Adrenal gland (tissue), 12 donors: ENCODE results near the gene PTPN7. TPM values are rescaled to one million over a fixed set of nuclear protein-coding genes. Genes with fewer than 3 reads are reported as not detected.

Experiments used
- DNase-seq, 7 donors: peaks; one replicate each; pipeline ENCODE4 v3.0.0-alpha.2; 2019 to 2020
- H3K27ac ChIP-seq, 5 donors: fragments of 200-600 bp; sonication (generic) in 4 of 5; 1 replicate in 3 of 5; 2 replicates in 2 of 5; pipeline versions ENCODE4 v1.5.1 to v1.8.0; 2016 to 2020; ENCODE audit warnings: mild to moderate bottlenecking in 1 of 5
- H3K27me3 ChIP-seq: fragments of 200-600 bp; 2 replicates; pipeline ENCODE4 v1.8.0; 2021
- H3K36me3 ChIP-seq, 2 donors: fragments of 200-600 bp; replicated peaks in 1 of 2; 1 replicate in 1 of 2; 2 replicates in 1 of 2; pipeline versions ENCODE4 v1.5.1 to v1.8.0; 2018 to 2022
- H3K4me1 ChIP-seq, 2 donors: fragments of 200-600 bp; replicated peaks in 1 of 2; 1 replicate in 1 of 2; 2 replicates in 1 of 2; pipeline versions ENCODE4 v1.5.1 to v1.8.0; 2018 to 2021
- H3K4me3 ChIP-seq, 4 donors: fragments of 200-600 bp; sonication (generic) in 3 of 4; one replicate each; pipeline ENCODE4 v1.5.1; 2016 to 2018
- H3K9me3 ChIP-seq, 3 donors: fragments of 200-600 bp; sonication (generic) in 1 of 3; replicated peaks in 1 of 3; 1 replicate in 2 of 3; 2 replicates in 1 of 3; pipeline versions ENCODE4 v1.5.1 to v1.8.0; 2016 to 2021
- POLR2A ChIP-seq, 2 donors: fragments of 450-650 bp; IDR thresholded peaks; one replicate each; pipeline ENCODE4 v1.6.1; 2017; ENCODE audit warnings: antibody characterized with exemption in 2 of 2, mild to moderate bottlenecking in 2 of 2, moderate library complexity in 1 of 2
- WGBS, 4 donors: extraction: QIAGEN DNeasy Blood & Tissue Kit in 2 of 4; methylation state at CpG; one replicate each; pipeline versions ENCODE4 v1.1.5 to v1.1.7; 2013 to 2017; 5-methylcytosine and 5-hydroxymethylcytosine counted together
- intact Hi-C, 2 donors: fragments of 100-400 bp; cut with DNase I; formaldehyde crosslinking; loops; one replicate each; pipeline versions ENCODE4 v1.14.1 to v1.15.0; 2022 to 2023
- polyA plus RNA-seq, 3 donors: library from polyadenylated mRNA; stranded (reverse); fragments of 200-250 nt in 2 of 3; fragments of 350-450 nt in 1 of 3; fragmentation: Illumina TruSeq in 1 of 3; extraction: RNeasy Lipid Tissue Mini Kit (QIAGEN cat#74804) in 1 of 3; gene quantifications; one replicate each; pipeline ENCODE4 v1.2.3, GENCODE V29; 2013 to 2014
- total RNA-seq, 9 donors: library from RNA; depleted of rRNA in 4 of 9; stranded (reverse); fragments of >200 nt in 4 of 9; fragments of 120-200 nt in 1 of 9; fragmentation: NEBNext Ultra II Directional in 1 of 9; extraction: Animal tissue kit (Norgen Biotek cat#: 25700) in 1 of 9; gene quantifications; one replicate each; pipeline versions ENCODE4 v1.1.0 to v1.2.4, GENCODE V29; 2013 to 2023
- TF ChIP-seq, protein P1 (sequence below), 6 experiments: fragments of 450-650 bp in 4 of 6; fragments of 200-600 bp in 2 of 6; sonication (generic) in 1 of 6; IDR thresholded peaks; 1 replicate in 5 of 6; 2 replicates in 1 of 6; pipeline versions ENCODE4 v1.5.1 to v1.8.0; 2016 to 2021; ENCODE audit warnings: antibody characterized with exemption in 6 of 6, mild to moderate bottlenecking in 2 of 6, moderate library complexity in 1 of 6
- donor health status: healthy with polysubstance abuse.
- donor health status: Bipolar disorder and iron deficiency.
- donor health status: DM: yes; HTN: yes; CAD: no.
- donor health status: DM: no; HTN: no; CAD: no.
- donor health status: DM: no; HTN: no; CAD: no.
- donor health status: DM: yes; HTN: yes; CAD: no.

PTPN7 gene
- total and polyA plus RNA-seq, 12 donors, result 2.5 to 45.4 (median 17.1) TPM

DNA sequence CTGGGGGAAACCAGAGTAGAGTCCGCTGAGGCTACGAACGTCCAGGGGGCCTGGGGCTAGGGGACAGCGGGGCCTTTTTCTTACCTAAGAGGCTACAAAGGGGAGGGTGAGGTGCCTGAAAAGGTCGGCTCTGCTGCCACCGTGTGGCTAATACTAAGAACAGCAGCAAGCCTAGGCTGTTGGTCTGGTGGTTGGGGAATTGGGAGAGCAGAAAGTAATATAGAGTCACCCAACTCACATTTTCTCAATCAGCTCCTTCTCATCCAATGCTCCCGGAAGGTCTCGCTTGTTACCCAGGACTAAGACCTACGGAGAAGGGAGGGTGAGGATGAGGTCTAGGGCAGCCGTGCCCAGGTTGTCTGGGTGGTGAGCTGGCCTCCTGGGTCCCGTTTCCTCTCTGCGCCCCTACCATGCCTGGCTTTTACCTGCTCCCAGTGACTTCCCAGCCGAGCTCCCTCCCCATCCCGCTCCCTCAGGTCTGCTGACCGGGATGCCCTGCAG, 25.1 kb downstream of the PTPN7 start:
- WGBS, 4 donors, result 30 to 38% (median 33%) methylated on average over 14 to 15 of the region's 15 CpGs
- no peaks in the 10 kb centered on the region for H3K27me3 ChIP-seq
- H3K4me3 ChIP-seq, result no peak overlapping the region
- H3K4me1 ChIP-seq, result peaks cover 35 to 47% of the 10 kb centered on the region in 2 donors
- peak overlapping the region in 3 of 5 donors; percentile 42 to 95 (median 74) for H3K27ac ChIP-seq
- H3K9me3 ChIP-seq, result no peaks in the 10 kb centered on the region
- intact Hi-C loops, result no loop called here
- TF ChIP-seq POLR2A (IDR thresholded peaks at IDR 0.05), result no peak
- TF ChIP-seq, protein P1, sequence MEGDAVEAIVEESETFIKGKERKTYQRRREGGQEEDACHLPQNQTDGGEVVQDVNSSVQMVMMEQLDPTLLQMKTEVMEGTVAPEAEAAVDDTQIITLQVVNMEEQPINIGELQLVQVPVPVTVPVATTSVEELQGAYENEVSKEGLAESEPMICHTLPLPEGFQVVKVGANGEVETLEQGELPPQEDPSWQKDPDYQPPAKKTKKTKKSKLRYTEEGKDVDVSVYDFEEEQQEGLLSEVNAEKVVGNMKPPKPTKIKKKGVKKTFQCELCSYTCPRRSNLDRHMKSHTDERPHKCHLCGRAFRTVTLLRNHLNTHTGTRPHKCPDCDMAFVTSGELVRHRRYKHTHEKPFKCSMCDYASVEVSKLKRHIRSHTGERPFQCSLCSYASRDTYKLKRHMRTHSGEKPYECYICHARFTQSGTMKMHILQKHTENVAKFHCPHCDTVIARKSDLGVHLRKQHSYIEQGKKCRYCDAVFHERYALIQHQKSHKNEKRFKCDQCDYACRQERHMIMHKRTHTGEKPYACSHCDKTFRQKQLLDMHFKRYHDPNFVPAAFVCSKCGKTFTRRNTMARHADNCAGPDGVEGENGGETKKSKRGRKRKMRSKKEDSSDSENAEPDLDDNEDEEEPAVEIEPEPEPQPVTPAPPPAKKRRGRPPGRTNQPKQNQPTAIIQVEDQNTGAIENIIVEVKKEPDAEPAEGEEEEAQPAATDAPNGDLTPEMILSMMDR (IDR thresholded peaks at IDR 0.05), result peak; percentile 73 to 86 (median 84)
- peak; percentile 55 to 85 (median 71) for DNase-seq
- H3K36me3 ChIP-seq, result peaks cover 0 to 47% of the 10 kb centered on the region in 2 donors

DNA sequence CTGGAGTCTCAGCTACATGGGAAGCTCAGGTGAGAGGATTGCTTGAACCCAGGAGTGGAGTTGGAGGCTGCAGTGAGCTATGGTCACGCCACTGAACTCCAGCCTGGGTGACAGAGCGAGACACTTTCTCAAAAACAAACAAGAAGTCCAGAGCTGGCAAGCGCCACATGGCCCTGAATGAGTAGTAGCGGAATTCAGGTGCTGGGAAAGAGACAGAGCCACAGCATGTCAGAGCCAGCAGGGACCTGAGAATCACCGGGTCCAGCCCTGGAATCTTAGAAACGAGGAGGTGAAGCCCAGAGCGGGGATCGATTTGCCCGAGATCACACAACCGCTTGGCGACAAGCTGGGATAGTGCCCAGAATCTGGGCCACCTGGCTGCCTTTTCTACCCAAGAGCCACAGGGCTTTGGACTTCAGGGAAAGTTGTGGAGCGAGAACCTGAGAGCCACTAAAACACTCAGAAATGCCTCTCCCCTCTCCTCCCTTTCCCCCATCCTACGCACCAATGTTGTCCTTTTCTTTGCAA, 25.7 kb downstream of the PTPN7 start:
- 62 to 74% (median 72%) methylated on average over 12 to 13 of the region's 13 CpGs for WGBS, 4 donors
- H3K36me3 ChIP-seq, result peaks cover 0 to 47% of the 10 kb centered on the region in 2 donors

DNA sequence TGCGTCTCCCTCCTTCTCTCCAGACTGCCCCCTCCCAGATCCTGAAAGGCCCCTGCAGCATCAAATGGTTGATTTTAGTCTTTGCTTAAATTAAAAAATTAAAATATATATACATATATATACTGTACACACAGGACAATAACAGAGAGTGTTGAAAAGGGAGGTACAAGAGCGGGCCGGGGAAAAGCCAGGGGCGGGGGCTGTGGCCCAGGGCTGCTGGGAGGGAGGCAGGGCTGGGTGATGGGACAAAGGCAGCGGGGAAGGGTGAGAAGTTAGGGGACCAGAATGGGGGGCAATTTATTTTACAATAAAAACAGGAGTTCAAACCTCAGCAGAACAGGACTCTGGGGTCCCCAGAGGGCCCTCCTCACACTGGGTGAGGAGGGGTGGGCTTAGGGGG, 26.4 kb downstream of the PTPN7 start:
- intact Hi-C loops, result no loop called here

More for the DNA sequence above, 25.7 kb downstream of the PTPN7 start:
- intact Hi-C loops, result no loop called here
- no peaks in the 10 kb centered on the region for H3K27me3 ChIP-seq
- H3K4me1 ChIP-seq, result peaks cover 38 to 52% of the 10 kb centered on the region in 2 donors
- peak overlapping the region in 3 of 5 donors; percentile 42 to 95 (median 74) for H3K27ac ChIP-seq
- no peak for TF ChIP-seq POLR2A (IDR thresholded peaks at IDR 0.05)
- TF ChIP-seq, protein P1 (IDR thresholded peaks at IDR 0.05), result no peak
- H3K9me3 ChIP-seq, result no peaks in the 10 kb centered on the region
- DNase-seq, result peak in 1 of 7 donors; percentile 36
- no peak overlapping the region for H3K4me3 ChIP-seq

DNA sequence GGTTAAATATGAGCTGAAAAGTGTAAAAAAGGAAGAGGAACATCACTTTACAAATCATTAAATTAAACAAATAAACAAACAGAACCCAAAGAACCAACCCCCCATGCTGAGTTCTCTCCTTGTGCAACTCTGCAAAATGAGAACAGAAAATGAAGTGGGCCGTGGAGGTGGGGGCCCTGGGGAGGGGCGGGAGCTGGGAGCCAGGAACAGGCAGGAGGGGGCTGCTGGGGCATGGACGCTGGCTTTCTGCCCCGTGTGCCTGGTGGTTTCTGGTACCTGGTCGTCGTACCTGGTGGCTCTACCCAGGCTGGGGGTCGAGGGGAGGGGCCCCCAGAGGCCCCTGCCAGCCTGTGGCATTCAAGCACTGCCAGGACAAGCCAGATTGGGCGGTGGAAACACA, 26.9 kb downstream of the PTPN7 start:
- intact Hi-C loops, result no loop called here
- no peaks in the 10 kb centered on the region for H3K27me3 ChIP-seq
- peaks cover 38 to 54% of the 10 kb centered on the region in 2 donors for H3K4me1 ChIP-seq
- no peak for TF ChIP-seq POLR2A (IDR thresholded peaks at IDR 0.05)
- TF ChIP-seq, protein P1 (IDR thresholded peaks at IDR 0.05), result no peak
- H3K4me3 ChIP-seq, result no peak overlapping the region
- H3K9me3 ChIP-seq, result no peaks in the 10 kb centered on the region
- 41 to 61% (median 54%) methylated on average over 7 to 8 of the region's 8 CpGs for WGBS, 4 donors
- H3K36me3 ChIP-seq, result peaks cover 0 to 47% of the 10 kb centered on the region in 2 donors
- peak overlapping the region in 4 of 5 donors; percentile 91 to 100 (median 94) for H3K27ac ChIP-seq
- no peak for DNase-seq

More for the DNA sequence above, 26.4 kb downstream of the PTPN7 start:
- H3K36me3 ChIP-seq, result peaks cover 0 to 47% of the 10 kb centered on the region in 2 donors
- H3K4me3 ChIP-seq, result no peak overlapping the region
- no peaks in the 10 kb centered on the region for H3K27me3 ChIP-seq
- H3K4me1 ChIP-seq, result peaks cover 38 to 54% of the 10 kb centered on the region in 2 donors
- no peak for TF ChIP-seq POLR2A (IDR thresholded peaks at IDR 0.05)
- TF ChIP-seq, protein P1 (IDR thresholded peaks at IDR 0.05), result no peak
- no peaks in the 10 kb centered on the region for H3K9me3 ChIP-seq
- WGBS, 4 donors, result 89 to 94% (median 92%) methylated on average over 5 of the region's 5 CpGs
- H3K27ac ChIP-seq, result peak overlapping the region in 3 of 5 donors; percentile 91 to 100 (median 95)
- no peak for DNase-seq
